HEK293 (cell line): Measurements from ENCODE around the gene SLAMF1.

ENCODE experiments used
- CTCF ChIA-PET: fragments of 350-600 bp; formaldehyde crosslinking; extraction: SDS; loops from one replicate; lab custom pipeline; 2021; ENCODE audit warnings: antibody characterized with exemption; lab: Yijun Ruan, JAX
- POLR2A ChIA-PET: fragments of 300-600 bp; formaldehyde crosslinking; extraction: SDS; loops from one replicate; lab custom pipeline; 2020; ENCODE audit warnings: antibody characterized with exemption, inconsistent platforms; lab: Yijun Ruan, JAX
- H3K27ac ChIP-seq: fragments of 200-500 bp; sonication (Bioruptor generic); 2 replicates; pipeline ENCODE4 v1.5.1; 2014; ENCODE audit warnings: low read depth, low read length, control low read depth, inconsistent platforms; ENCODE audit errors: extremely low read depth
- H3K36me3 ChIP-seq, 2 experiments: fragments of 200-500 bp in 1 of 2; sonication (Bioruptor generic) in 1 of 2; 1 replicate in 1 of 2; 2 replicates in 1 of 2; pipeline ENCODE4 v1.5.1; 2014 to 2017; ENCODE audit warnings: inconsistent platforms in 2 of 2, low read length in 2 of 2; ENCODE audit not compliant: control insufficient read depth in 2 of 2, insufficient read depth in 1 of 2
- H3K4me1 ChIP-seq: fragments of 200-500 bp; sonication (Bioruptor generic); 2 replicates; pipeline ENCODE4 v1.5.1; 2014; ENCODE audit warnings: mild to moderate bottlenecking, low read length, inconsistent platforms; ENCODE audit not compliant: control insufficient read depth, insufficient read depth
- H3K4me3 ChIP-seq: 2 replicates; pipeline ENCODE4 v1.5.1; 2011; ENCODE audit warnings: low read depth, mild to moderate bottlenecking, control low read depth, low read length, moderate library complexity
- H3K9me3 ChIP-seq: fragments of 200-500 bp; sonication (Bioruptor generic); 2 replicates; pipeline ENCODE4 v1.5.1; 2014; ENCODE audit warnings: low read depth, low read length, inconsistent platforms; ENCODE audit not compliant: control insufficient read depth, insufficient read depth
- HOXA7 ChIP-seq: sonication (generic); formaldehyde crosslinking; IDR thresholded peaks from 2 replicates; pipeline ENCODE4 v1.8.1; 2022; ENCODE audit warnings: missing genetic modification reagents, borderline replicate concordance
- PRDM2 ChIP-seq: fragments of 450-650 bp; formaldehyde crosslinking; IDR thresholded peaks from 2 replicates; pipeline ENCODE4 v1.5.1; 2016; ENCODE audit warnings: missing biosample characterization, missing genetic modification characterization, borderline replicate concordance
- ZBTB6 ChIP-seq: fragments of 450-650 bp; formaldehyde crosslinking; IDR thresholded peaks from 2 replicates; pipeline ENCODE4 v1.5.1; 2017; ENCODE audit warnings: missing biosample characterization, missing genetic modification characterization
- ZNF16 ChIP-seq: fragments of 450-650 bp; formaldehyde crosslinking; IDR thresholded peaks from 2 replicates; pipeline ENCODE4 v1.5.1; 2016; ENCODE audit warnings: low read depth, missing biosample characterization, missing genetic modification characterization
- ZNF202 ChIP-seq: fragments of 450-650 bp; formaldehyde crosslinking; IDR thresholded peaks from 2 replicates; pipeline ENCODE4 v1.5.1; 2016; ENCODE audit warnings: missing biosample characterization, missing genetic modification characterization, borderline replicate concordance
- ZNF211 ChIP-seq: fragments of 450-650 bp; formaldehyde crosslinking; IDR thresholded peaks from 2 replicates; pipeline ENCODE4 v1.5.1; 2016; ENCODE audit warnings: low read depth, missing biosample characterization, missing genetic modification characterization
- ZNF292 ChIP-seq: fragments of 450-650 bp; formaldehyde crosslinking; IDR thresholded peaks from 2 replicates; pipeline ENCODE4 v1.5.1; 2016; ENCODE audit warnings: low read depth, missing biosample characterization, missing genetic modification characterization, borderline replicate concordance
- ZNF324 ChIP-seq: fragments of 450-650 bp; formaldehyde crosslinking; IDR thresholded peaks from 2 replicates; pipeline ENCODE4 v1.5.1; 2016; ENCODE audit warnings: missing biosample characterization, missing genetic modification characterization
- ZNF561 ChIP-seq: fragments of 450-650 bp; IDR thresholded peaks from 2 replicates; pipeline ENCODE4 v1.5.1; 2018; ENCODE audit warnings: missing biosample characterization, missing genetic modification characterization, borderline replicate concordance
- ZNF629 ChIP-seq: fragments of 450-650 bp; formaldehyde crosslinking; IDR thresholded peaks from 2 replicates; pipeline ENCODE4 v1.5.1; 2017; ENCODE audit warnings: missing biosample characterization, missing genetic modification characterization
- ZNF664 ChIP-seq: fragments of 450-650 bp; formaldehyde crosslinking; IDR thresholded peaks from 2 replicates; pipeline ENCODE4 v1.5.1; 2016; ENCODE audit warnings: missing biosample characterization, missing genetic modification characterization
- ZSCAN23 ChIP-seq: fragments of 450-650 bp; formaldehyde crosslinking; IDR thresholded peaks from 2 replicates; pipeline ENCODE4 v1.5.1; 2016; ENCODE audit warnings: missing biosample characterization, missing genetic modification characterization
- TF ChIP-seq, protein P1 (sequence below): fragments of 450-650 bp; formaldehyde crosslinking; IDR thresholded peaks from 2 replicates; pipeline ENCODE4 v1.5.1; 2016; ENCODE audit warnings: missing biosample characterization, missing genetic modification characterization, borderline replicate concordance
- TF ChIP-seq, protein P2 (sequence below): fragments of 450-650 bp; formaldehyde crosslinking; IDR thresholded peaks from 2 replicates; pipeline ENCODE4 v1.5.1; 2016; ENCODE audit warnings: missing biosample characterization, missing genetic modification characterization
- TF ChIP-seq, protein P3 (sequence below): fragments of 450-650 bp; formaldehyde crosslinking; conservative IDR thresholded peaks from 2 replicates; pipeline ENCODE4 v1.5.1; 2016; ENCODE audit warnings: low read depth, missing biosample characterization, missing genetic modification characterization

Gene SLAMF1

DNA sequence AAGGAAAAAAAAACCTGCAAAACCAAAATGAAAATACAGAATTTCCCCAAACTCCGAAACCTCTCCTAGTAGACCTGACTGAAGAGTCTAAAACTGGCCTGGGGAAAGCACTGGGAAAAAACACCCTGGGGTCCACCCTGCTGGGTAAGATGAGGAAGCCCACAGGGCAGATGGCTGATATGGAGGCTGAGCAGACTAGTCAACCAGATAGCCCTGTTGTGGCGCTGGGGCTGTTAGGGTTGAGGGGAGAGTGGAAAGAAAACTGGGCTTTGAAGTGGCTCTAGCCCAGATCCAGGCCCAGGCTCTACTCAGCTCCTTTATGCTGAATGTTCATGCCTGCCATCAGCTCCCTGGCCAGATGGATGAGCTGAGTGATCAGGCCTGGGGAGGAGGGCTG, 6.8 kb upstream of the SLAMF1 start:
- TF ChIP-seq, protein P1, sequence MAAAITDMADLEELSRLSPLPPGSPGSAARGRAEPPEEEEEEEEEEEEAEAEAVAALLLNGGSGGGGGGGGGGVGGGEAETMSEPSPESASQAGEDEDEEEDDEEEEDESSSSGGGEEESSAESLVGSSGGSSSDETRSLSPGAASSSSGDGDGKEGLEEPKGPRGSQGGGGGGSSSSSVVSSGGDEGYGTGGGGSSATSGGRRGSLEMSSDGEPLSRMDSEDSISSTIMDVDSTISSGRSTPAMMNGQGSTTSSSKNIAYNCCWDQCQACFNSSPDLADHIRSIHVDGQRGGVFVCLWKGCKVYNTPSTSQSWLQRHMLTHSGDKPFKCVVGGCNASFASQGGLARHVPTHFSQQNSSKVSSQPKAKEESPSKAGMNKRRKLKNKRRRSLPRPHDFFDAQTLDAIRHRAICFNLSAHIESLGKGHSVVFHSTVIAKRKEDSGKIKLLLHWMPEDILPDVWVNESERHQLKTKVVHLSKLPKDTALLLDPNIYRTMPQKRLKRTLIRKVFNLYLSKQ (tag by site-specific recombination): no peak
- no peak for TF ChIP-seq ZNF292
- TF ChIP-seq ZNF211 (tag by site-specific recombination): no peak
- no peak for TF ChIP-seq ZBTB6 (tag by site-specific recombination)
- TF ChIP-seq ZNF664 (tag by site-specific recombination): no peak
- no peak for TF ChIP-seq ZSCAN23 (tag by site-specific recombination)
- no peak for TF ChIP-seq PRDM2 (tag by site-specific recombination)
- TF ChIP-seq ZNF629 (tag by site-specific recombination): no peak
- TF ChIP-seq, protein P2, sequence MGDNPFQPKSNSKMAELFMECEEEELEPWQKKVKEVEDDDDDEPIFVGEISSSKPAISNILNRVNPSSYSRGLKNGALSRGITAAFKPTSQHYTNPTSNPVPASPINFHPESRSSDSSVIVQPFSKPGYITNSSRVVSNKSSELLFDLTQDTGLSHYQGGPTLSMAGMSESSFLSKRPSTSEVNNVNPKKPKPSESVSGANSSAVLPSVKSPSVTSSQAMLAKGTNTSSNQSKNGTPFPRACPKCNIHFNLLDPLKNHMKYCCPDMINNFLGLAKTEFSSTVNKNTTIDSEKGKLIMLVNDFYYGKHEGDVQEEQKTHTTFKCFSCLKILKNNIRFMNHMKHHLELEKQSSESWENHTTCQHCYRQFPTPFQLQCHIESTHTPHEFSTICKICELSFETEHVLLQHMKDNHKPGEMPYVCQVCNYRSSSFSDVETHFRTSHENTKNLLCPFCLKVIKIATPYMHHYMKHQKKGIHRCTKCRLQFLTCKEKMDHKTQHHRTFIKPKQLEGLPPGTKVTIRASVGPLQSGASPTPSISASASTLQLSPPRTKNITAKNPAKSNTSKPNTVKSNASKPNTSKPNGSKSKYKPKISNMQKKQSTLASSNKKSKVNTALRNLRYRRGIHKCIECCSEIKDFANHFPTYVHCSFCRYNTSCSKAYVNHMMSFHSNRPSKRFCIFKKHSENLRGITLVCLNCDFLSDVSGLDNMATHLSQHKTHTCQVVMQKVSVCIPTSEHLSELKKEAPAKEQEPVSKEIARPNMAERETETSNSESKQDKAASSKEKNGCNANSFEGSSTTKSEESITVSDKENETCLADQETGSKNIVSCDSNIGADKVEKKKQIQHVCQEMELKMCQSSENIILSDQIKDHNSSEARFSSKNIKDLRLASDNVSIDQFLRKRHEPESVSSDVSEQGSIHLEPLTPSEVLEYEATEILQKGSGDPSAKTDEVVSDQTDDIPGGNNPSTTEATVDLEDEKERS: no peak
- TF ChIP-seq ZNF324 (tag by site-specific recombination): no peak
- TF ChIP-seq, protein P3, sequence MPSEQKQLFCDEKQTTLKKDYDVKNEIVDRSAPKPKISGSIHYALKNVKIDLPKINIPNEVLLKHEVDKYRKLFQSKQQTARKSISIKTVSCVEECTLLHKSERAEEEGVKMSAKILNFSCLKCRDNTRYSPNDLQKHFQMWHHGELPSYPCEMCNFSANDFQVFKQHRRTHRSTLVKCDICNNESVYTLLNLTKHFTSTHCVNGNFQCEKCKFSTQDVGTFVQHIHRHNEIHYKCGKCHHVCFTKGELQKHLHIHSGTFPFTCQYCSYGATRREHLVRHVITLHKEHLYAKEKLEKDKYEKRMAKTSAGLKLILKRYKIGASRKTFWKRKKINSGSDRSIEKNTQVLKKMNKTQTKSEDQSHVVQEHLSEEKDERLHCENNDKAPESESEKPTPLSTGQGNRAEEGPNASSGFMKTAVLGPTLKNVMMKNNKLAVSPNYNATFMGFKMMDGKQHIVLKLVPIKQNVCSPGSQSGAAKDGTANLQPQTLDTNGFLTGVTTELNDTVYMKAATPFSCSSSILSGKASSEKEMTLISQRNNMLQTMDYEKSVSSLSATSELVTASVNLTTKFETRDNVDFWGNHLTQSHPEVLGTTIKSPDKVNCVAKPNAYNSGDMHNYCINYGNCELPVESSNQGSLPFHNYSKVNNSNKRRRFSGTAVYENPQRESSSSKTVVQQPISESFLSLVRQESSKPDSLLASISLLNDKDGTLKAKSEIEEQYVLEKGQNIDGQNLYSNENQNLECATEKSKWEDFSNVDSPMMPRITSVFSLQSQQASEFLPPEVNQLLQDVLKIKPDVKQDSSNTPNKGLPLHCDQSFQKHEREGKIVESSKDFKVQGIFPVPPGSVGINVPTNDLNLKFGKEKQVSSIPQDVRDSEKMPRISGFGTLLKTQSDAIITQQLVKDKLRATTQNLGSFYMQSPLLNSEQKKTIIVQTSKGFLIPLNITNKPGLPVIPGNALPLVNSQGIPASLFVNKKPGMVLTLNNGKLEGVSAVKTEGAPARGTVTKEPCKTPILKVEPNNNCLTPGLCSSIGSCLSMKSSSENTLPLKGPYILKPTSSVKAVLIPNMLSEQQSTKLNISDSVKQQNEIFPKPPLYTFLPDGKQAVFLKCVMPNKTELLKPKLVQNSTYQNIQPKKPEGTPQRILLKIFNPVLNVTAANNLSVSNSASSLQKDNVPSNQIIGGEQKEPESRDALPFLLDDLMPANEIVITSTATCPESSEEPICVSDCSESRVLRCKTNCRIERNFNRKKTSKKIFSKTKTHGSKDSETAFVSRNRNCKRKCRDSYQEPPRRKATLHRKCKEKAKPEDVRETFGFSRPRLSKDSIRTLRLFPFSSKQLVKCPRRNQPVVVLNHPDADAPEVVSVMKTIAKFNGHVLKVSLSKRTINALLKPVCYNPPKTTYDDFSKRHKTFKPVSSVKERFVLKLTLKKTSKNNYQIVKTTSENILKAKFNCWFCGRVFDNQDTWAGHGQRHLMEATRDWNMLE (tag by site-specific recombination): no peak
- no peak for TF ChIP-seq ZNF16
- TF ChIP-seq ZNF561: no peak
- no peak for TF ChIP-seq ZNF202 (tag by site-specific recombination)
- no peak for TF ChIP-seq HOXA7 (CRISPR knock-in tag)
- H3K9me3 ChIP-seq: no peaks in the 10 kb centered on the region
- ChIA-PET CTCF (no interaction called here), POLR2A (no interaction called here)
- no peak overlapping the region for H3K4me3 ChIP-seq
- no peaks in the 10 kb centered on the region for H3K4me1 ChIP-seq
- no peak overlapping the region for H3K27ac ChIP-seq
- no peaks in the 10 kb centered on the region for H3K36me3 ChIP-seq
